ENCODE measurements around the gene INTS13.

DNA sequence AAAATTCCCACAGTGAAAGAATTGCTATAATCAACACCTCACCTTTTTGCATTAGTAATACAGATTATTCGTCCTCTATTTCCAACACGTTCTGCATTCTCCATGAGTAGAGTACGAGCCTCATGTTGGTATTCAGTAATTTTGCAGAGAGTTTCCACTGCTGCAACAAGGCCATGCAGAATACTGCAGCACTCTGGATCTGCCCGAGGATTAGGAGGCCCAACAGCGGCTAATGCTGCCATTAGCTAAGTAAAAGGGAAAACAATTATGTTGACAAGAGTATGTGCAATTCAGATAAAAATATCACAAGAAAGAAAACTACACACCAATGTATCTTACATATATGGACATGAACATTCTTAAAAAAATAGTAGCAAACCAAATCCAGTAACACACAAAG is 9.1 kb downstream of the INTS13 start:
- TF ChIP-seq POLR2A (IDR thresholded peaks at IDR 0.05; ENCODE audit: low read depth, low read length) (no peak), POLR2AphosphoS5 (IDR thresholded peaks at IDR 0.05; ENCODE audit: low read depth, low read length) (no peak), TAF1 (IDR thresholded peaks at IDR 0.05; ENCODE audit: low read depth, low read length) (no peak)
